ENCODE results near the gene TTC21A. TPM values are rescaled to one million over a fixed set of nuclear protein-coding genes. Genes with fewer than 3 reads are reported as not detected.

The TTC21A gene
- total and polyA plus RNA-seq, 2 of the 13 experiments (the other 11 are each of a cell fraction or from before 2014, with no cell fraction given) = 0.31 to 1.5 TPM

DNA sequence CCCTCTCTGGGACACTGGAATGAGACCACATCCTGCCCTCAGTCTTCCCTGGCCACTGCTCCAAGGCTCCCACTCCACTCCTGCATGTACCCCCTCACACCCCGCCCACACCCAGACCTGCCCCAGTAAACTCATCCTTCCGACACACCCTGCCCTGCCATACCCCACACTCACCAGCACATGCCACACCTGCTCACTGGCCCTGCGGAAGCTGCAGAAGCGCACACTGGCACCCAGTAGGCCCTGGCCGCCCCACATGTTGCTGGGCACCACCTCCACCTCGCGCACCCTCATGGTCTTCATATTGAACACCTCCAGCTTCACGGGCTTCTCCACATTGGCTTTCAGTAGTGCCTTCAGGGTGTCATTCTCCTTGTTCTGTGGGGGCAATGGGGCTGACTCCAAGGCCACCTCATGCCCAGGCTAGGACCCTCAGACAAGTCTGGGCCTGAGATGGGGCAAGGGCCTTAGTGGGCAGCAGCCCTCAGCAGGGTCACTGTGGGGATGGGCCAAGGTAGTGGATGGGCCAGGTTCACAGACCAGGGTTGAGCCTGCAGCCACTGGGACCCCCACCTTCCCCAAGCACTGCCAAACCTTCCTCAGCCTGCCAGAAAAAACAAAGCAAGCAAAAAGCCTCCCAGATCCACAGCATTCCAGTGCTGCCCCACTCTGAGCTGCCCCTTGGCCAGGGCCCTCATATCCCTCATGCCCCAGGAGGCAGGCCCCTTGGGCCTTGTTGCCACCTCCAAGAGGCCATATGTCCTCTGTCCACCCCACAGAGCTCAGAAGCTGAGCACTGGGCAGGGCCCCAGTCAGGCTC, 4.8 kb upstream of the TTC21A start (continued):
- TF ChIP-seq, protein P1, sequence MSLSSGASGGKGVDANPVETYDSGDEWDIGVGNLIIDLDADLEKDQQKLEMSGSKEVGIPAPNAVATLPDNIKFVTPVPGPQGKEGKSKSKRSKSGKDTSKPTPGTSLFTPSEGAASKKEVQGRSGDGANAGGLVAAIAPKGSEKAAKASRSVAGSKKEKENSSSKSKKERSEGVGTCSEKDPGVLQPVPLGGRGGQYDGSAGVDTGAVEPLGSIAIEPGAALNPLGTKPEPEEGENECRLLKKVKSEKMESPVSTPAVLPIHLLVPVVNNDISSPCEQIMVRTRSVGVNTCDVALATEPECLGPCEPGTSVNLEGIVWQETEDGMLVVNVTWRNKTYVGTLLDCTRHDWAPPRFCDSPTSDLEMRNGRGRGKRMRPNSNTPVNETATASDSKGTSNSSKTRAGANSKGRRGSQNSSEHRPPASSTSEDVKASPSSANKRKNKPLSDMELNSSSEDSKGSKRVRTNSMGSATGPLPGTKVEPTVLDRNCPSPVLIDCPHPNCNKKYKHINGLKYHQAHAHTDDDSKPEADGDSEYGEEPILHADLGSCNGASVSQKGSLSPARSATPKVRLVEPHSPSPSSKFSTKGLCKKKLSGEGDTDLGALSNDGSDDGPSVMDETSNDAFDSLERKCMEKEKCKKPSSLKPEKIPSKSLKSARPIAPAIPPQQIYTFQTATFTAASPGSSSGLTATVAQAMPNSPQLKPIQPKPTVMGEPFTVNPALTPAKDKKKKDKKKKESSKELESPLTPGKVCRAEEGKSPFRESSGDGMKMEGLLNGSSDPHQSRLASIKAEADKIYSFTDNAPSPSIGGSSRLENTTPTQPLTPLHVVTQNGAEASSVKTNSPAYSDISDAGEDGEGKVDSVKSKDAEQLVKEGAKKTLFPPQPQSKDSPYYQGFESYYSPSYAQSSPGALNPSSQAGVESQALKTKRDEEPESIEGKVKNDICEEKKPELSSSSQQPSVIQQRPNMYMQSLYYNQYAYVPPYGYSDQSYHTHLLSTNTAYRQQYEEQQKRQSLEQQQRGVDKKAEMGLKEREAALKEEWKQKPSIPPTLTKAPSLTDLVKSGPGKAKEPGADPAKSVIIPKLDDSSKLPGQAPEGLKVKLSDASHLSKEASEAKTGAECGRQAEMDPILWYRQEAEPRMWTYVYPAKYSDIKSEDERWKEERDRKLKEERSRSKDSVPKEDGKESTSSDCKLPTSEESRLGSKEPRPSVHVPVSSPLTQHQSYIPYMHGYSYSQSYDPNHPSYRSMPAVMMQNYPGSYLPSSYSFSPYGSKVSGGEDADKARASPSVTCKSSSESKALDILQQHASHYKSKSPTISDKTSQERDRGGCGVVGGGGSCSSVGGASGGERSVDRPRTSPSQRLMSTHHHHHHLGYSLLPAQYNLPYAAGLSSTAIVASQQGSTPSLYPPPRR (CRISPR knock-in tag; IDR thresholded peaks at IDR 0.05; ENCODE audit: borderline replicate concordance) = no peak
- no peak for TF ChIP-seq ZNF335 (CRISPR knock-in tag; IDR thresholded peaks at IDR 0.05)
- no peak for TF ChIP-seq RAD51 (IDR thresholded peaks at IDR 0.05; ENCODE audit: borderline replicate concordance)
- TF ChIP-seq, protein P2, sequence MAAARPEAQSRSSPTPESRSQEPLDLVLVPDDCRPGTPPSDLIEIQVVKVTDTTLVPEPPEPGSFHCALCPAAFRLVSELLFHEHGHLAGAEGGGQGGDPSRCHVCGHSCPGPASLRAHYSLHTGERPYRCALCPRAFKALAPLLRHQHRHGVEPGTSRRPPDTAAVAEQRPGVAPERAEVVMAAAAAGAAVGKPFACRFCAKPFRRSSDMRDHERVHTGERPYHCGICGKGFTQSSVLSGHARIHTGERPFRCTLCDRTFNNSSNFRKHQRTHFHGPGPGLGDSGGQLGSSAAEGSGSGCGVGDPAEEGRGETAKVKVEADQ (CRISPR knock-in tag; IDR thresholded peaks at IDR 0.05; ENCODE audit: borderline replicate concordance) = no peak
- TF ChIP-seq EZH2 (conservative IDR thresholded peaks at IDR 0.05; ENCODE audit: low read depth, low read length) = no peak
- TF ChIP-seq, protein P3, sequence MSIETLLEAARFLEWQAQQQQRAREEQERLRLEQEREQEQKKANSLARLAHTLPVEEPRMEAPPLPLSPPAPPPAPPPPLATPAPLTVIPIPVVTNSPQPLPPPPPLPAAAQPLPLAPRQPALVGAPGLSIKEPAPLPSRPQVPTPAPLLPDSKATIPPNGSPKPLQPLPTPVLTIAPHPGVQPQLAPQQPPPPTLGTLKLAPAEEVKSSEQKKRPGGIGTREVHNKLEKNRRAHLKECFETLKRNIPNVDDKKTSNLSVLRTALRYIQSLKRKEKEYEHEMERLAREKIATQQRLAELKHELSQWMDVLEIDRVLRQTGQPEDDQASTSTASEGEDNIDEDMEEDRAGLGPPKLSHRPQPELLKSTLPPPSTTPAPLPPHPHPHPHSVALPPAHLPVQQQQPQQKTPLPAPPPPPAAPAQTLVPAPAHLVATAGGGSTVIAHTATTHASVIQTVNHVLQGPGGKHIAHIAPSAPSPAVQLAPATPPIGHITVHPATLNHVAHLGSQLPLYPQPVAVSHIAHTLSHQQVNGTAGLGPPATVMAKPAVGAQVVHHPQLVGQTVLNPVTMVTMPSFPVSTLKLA (IDR thresholded peaks at IDR 0.05) = no peak

All from HepG2 (cell line).